Neural progenitor cell (in vitro differentiated cells): ENCODE measurements around the gene RAB3A. TPM values are rescaled to one million over a fixed set of nuclear protein-coding genes. Genes with fewer than 3 reads are reported as not detected.

ENCODE experiments used
- DNase-seq: peaks from one replicate; pipeline ENCODE4 v3.0.0-alpha.2; 2016; ENCODE audit warnings: low spot score
- H2AFZ ChIP-seq: fragments of 200-600 bp; sonication (generic); replicated peaks from 2 replicates; pipeline ENCODE4 v1.6.1; 2016; ENCODE audit warnings: antibody characterized with exemption
- H3F3A ChIP-seq: fragments of 200-600 bp; sonication (generic); 2 replicates; pipeline ENCODE4 v1.6.1; 2016; ENCODE audit warnings: antibody characterized with exemption, low read depth
- H3K27ac ChIP-seq: fragments of 200-600 bp; sonication (generic); 2 replicates; pipeline ENCODE4 v1.5.1; 2016; ENCODE audit warnings: mild to moderate bottlenecking
- H3K27me3 ChIP-seq: fragments of 200-600 bp; sonication (generic); 2 replicates; pipeline ENCODE4 v1.6.1; 2016; ENCODE audit warnings: mild to moderate bottlenecking, moderate library complexity
- H3K36me3 ChIP-seq: fragments of 200-600 bp; sonication (generic); 2 replicates; pipeline ENCODE4 v1.5.1; 2016
- H3K4me1 ChIP-seq: fragments of 200-600 bp; sonication (generic); 2 replicates; pipeline ENCODE4 v1.6.1; 2016; ENCODE audit warnings: mixed run types
- H3K4me2 ChIP-seq: fragments of 200-600 bp; sonication (generic); 2 replicates; pipeline ENCODE4 v1.6.1; 2016
- H3K4me3 ChIP-seq: fragments of 200-600 bp; sonication (generic); 2 replicates; pipeline ENCODE4 v1.5.1; 2016
- H3K79me2 ChIP-seq: fragments of 200-600 bp; sonication (generic); 2 replicates; pipeline ENCODE4 v1.6.1; 2016; ENCODE audit warnings: low read depth
- H3K9ac ChIP-seq: fragments of 200-600 bp; sonication (generic); 2 replicates; pipeline ENCODE4 v1.6.1; 2016
- H3K9me3 ChIP-seq: fragments of 200-600 bp; sonication (generic); 2 replicates; pipeline ENCODE4 v1.5.1; 2016; ENCODE audit warnings: low read depth
- H4K20me1 ChIP-seq: fragments of 200-600 bp; sonication (generic); 2 replicates; pipeline ENCODE4 v1.6.1; 2016; ENCODE audit warnings: low read depth
- H3K27ac Mint-ChIP-seq: 3 replicates; pipeline ENCODE4 v1.8.0; 2021; ENCODE audit warnings: mixed read lengths
- H3K27me3 Mint-ChIP-seq: 2 replicates; pipeline ENCODE4 v1.8.0; 2022; ENCODE audit warnings: low read depth, mild to moderate bottlenecking, inconsistent platforms, moderate library complexity, mixed read lengths; ENCODE audit not compliant: insufficient read depth
- H3K36me3 Mint-ChIP-seq: 3 replicates; pipeline ENCODE4 v1.8.0; 2021; ENCODE audit warnings: mixed read lengths
- H3K4me1 Mint-ChIP-seq: 3 replicates; pipeline ENCODE4 v1.8.0; 2021; ENCODE audit warnings: mixed read lengths
- H3K4me3 Mint-ChIP-seq: 3 replicates; pipeline ENCODE4 v1.8.0; 2021; ENCODE audit warnings: mild to moderate bottlenecking, moderate library complexity, mixed read lengths
- H3K9me3 Mint-ChIP-seq: 3 replicates; pipeline ENCODE4 v1.8.0; 2020; ENCODE audit warnings: mixed read lengths
- EZH2 ChIP-seq: fragments of 200-600 bp; sonication (generic); IDR thresholded peaks from 2 replicates; pipeline ENCODE4 v1.6.1; 2017; ENCODE audit warnings: antibody characterized with exemption, mild to moderate bottlenecking, moderate library complexity
- EZH2phosphoT487 ChIP-seq: fragments of 200-600 bp; sonication (generic); IDR thresholded peaks from 2 replicates; pipeline ENCODE4 v1.6.1; 2017; ENCODE audit warnings: antibody characterized with exemption
- total RNA-seq: library from RNA; depleted of rRNA; stranded (reverse); fragments of >200 nt; gene quantifications from 2 replicates; pipeline ENCODE4 v1.2.3, GENCODE V29; 2015; ENCODE audit warnings: low replicate concordance
- TF ChIP-seq, protein P1 (sequence below): fragments of 200-600 bp; sonication (generic); IDR thresholded peaks from 2 replicates; pipeline ENCODE4 v1.5.1; 2017; ENCODE audit warnings: antibody characterized with exemption, mild to moderate bottlenecking

The RAB3A gene
- total RNA-seq, 1 donor from 2014 or later = 1.1 TPM

DNA sequence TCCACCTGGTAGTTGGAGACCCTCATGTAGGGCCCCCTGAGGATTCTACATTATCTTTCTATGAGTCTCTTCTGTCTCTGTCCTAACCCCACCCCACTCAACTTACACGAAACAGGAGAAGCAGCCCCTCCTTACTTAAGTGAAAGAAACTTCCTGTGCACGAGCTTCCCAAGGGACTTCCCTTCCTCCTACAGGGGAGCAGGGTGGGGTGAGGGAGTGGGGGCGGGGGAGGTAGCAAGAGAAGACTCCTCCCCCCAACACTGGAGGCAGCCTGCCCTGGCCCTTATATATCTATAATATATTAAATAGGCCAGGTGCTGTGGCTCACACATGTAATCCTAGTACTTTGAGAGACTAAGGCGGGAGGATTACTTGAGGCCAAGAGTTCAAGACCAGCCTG, 27.9 kb upstream of the RAB3A start:
- Mint-ChIP-seq H3K4me1 (peaks cover 11% of the 10 kb centered on the region), H3K9me3 (peaks cover 6% of the 10 kb centered on the region), H3K36me3 (no peaks in the 10 kb centered on the region), H3K27ac (no peak overlapping the region), H3K27me3 (peaks cover 38% of the 10 kb centered on the region), H3K4me3 (no peak overlapping the region)
- Histone ChIP-seq H3K27me3 (peaks cover 57% of the 10 kb centered on the region), H3K4me3 (no peak overlapping the region), H3K27ac (no peak overlapping the region), H4K20me1 (peaks cover 20% of the 10 kb centered on the region), H3K4me2 (no peak overlapping the region), H3K9me3 (no peaks in the 10 kb centered on the region), H3K4me1 (no peaks in the 10 kb centered on the region), H3K36me3 (no peaks in the 10 kb centered on the region), H3K9ac (no peak overlapping the region), H3F3A (peaks cover 19% of the 10 kb centered on the region), H2AFZ (no peak overlapping the region), H3K79me2 (no peaks in the 10 kb centered on the region)
- TF ChIP-seq EZH2phosphoT487 = no peak
- TF ChIP-seq, protein P1, sequence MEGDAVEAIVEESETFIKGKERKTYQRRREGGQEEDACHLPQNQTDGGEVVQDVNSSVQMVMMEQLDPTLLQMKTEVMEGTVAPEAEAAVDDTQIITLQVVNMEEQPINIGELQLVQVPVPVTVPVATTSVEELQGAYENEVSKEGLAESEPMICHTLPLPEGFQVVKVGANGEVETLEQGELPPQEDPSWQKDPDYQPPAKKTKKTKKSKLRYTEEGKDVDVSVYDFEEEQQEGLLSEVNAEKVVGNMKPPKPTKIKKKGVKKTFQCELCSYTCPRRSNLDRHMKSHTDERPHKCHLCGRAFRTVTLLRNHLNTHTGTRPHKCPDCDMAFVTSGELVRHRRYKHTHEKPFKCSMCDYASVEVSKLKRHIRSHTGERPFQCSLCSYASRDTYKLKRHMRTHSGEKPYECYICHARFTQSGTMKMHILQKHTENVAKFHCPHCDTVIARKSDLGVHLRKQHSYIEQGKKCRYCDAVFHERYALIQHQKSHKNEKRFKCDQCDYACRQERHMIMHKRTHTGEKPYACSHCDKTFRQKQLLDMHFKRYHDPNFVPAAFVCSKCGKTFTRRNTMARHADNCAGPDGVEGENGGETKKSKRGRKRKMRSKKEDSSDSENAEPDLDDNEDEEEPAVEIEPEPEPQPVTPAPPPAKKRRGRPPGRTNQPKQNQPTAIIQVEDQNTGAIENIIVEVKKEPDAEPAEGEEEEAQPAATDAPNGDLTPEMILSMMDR = no peak
- no peak for TF ChIP-seq EZH2
- no peak for DNase-seq

DNA sequence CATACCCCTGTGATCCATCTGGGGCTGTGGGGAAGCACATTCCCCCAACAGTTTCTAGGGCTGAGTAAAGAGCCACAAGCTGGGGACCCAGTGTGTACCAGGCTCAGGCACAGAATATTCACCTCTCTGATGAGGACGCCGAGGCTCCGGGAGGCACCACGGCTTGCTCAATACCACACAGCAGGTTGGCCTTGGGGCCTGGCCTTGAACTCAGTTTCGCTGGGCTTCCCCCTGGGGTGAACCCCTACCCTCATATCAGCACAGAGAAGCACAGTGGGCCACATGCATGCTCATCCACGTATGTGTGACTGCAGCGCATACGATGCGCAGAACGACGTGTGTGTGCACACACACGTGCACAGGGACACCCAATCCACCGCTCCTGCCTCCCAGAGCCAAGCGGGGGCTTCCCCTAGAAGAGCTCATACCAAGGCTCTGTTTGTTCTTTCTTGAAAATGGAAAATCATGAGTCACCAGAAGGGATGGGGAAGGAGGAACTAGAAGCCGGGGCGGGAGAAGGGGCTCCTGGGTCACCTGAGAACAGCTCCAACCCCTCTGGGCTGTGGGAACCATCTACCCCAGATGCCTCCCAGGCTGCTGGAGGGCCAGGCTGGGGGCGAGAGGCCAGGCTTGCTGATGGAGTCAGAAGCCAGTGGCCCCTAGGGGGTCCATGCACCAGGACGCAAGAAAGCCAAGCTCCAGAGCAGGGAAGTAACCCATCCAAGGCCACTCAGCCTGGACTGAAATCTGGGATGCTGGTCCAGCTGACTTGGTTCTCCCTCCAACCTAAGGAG, 27.3 kb upstream of the RAB3A start:
- Histone ChIP-seq H4K20me1 (peaks cover 22% of the 10 kb centered on the region), H3K36me3 (no peaks in the 10 kb centered on the region), H3K79me2 (no peaks in the 10 kb centered on the region), H3K4me2 (no peak overlapping the region), H3F3A (peaks cover 20% of the 10 kb centered on the region), H3K9ac (no peak overlapping the region), H3K4me3 (no peak overlapping the region), H3K27ac (no peak overlapping the region), H3K9me3 (no peaks in the 10 kb centered on the region), H3K4me1 (no peaks in the 10 kb centered on the region), H3K27me3 (peaks cover 57% of the 10 kb centered on the region), H2AFZ (no peak overlapping the region)
- Mint-ChIP-seq H3K4me1 (peaks cover 13% of the 10 kb centered on the region), H3K9me3 (peaks cover 6% of the 10 kb centered on the region), H3K36me3 (no peaks in the 10 kb centered on the region), H3K4me3 (no peak overlapping the region), H3K27ac (no peak overlapping the region), H3K27me3 (peaks cover 42% of the 10 kb centered on the region)
- TF ChIP-seq EZH2 (no peak), EZH2phosphoT487 (no peak)
- TF ChIP-seq, protein P1 = no peak
- no peak for DNase-seq

DNA sequence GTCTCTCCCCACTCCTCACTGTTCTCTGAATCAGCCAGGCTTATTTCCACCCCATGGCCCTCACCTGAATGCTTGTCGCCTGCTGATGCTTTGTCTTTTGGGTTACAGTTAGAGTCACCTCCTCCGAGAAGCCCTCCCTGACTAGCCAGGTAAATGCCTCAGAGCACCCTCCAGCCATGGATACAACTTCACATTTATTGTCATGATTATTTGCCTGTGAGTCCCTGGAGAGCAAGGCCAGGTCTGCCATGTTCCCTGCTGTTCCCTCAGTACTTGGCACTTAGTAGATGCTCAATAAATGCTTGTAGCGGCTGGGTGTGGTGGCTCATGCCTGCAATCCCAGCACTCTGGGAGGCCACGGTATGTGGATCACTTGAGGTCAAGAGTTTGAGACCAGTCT, 26.1 kb upstream of the RAB3A start:
- no peak overlapping the region for H3K4me2 ChIP-seq
- peaks cover 2% of the 10 kb centered on the region for H3K4me1 ChIP-seq
- H2AFZ ChIP-seq = no peak overlapping the region
- Mint-ChIP-seq H3K27me3 (peaks cover 51% of the 10 kb centered on the region), H3K4me3 (no peak overlapping the region), H3K9me3 (peaks cover 6% of the 10 kb centered on the region), H3K36me3 (no peaks in the 10 kb centered on the region), H3K27ac (no peak overlapping the region), H3K4me1 (peaks cover 16% of the 10 kb centered on the region)
- H3F3A ChIP-seq = peaks cover 31% of the 10 kb centered on the region
- H4K20me1 ChIP-seq = peaks cover 31% of the 10 kb centered on the region
- no peak overlapping the region for H3K27ac ChIP-seq
- TF ChIP-seq EZH2 = no peak
- TF ChIP-seq, protein P1 = no peak
- TF ChIP-seq EZH2phosphoT487 = no peak
- no peak overlapping the region for H3K9ac ChIP-seq
- no peaks in the 10 kb centered on the region for H3K9me3 ChIP-seq
- H3K79me2 ChIP-seq = no peaks in the 10 kb centered on the region
- H3K4me3 ChIP-seq = no peak overlapping the region
- DNase-seq = no peak
- no peaks in the 10 kb centered on the region for H3K36me3 ChIP-seq
- peaks cover 62% of the 10 kb centered on the region for H3K27me3 ChIP-seq
